ENCODE data around the gene RND3. TPM values are rescaled to one million over a fixed set of nuclear protein-coding genes. Genes with fewer than 3 reads are reported as not detected.

Gene RND3
- polyA plus RNA-seq, 3 donors = not detected

DNA sequence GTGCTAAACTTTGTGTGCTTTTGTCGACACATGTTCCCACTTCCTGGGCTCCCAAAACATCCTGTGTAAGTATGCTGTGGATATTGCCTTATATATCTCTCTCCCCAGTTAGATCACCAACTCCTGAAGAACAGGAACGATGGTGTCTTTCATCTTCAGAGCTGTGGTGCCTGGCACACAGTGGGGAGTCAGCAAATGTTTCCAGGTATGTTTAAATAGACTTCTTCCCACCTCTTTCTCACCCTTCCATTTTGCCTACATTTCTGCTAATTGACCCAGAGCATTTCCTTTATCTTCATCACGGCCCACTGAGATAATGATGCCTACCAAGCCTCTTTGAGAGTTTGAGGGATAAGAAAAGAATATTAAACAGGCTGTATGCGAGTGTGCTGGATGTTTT is 60.7 kb downstream of the RND3 start:
- peaks cover 0 to 3% (median 0%) of the 10 kb centered on the region in 7 donors for H3K9me3 Mint-ChIP-seq
- Histone ChIP-seq H3K4me3 (replicated peaks in 1 of 3; ENCODE audit: low read depth in 2 of 3, low read length in 3 of 3) (no peak overlapping the region), H3K27ac (ENCODE audit: low read depth in 1 of 2, low read length in 2 of 2) (no peak overlapping the region), H3K36me3 (replicated peaks in 1 of 2; ENCODE audit: control insufficient read depth in 1 of 2, insufficient read depth in 2 of 2, low read length in 2 of 2) (no peaks in the 10 kb centered on the region), H3K9ac (ENCODE audit: insufficient read depth, low read length, poor library complexity, severe bottlenecking) (no peak overlapping the region), H3K4me2 (replicated peaks; ENCODE audit: extremely low read depth, low read length, poor library complexity, severe bottlenecking) (no peak overlapping the region), H4K20me1 (ENCODE audit: insufficient read depth, low read length) (no peaks in the 10 kb centered on the region), H3K27me3 (ENCODE audit: control insufficient read depth in 2 of 2, insufficient read depth in 2 of 2, low read length in 2 of 2) (no peaks in the 10 kb centered on the region), H3K4me1 (ENCODE audit: control insufficient read depth in 1 of 2, insufficient read depth in 2 of 2, low read length in 2 of 2) (no peaks in the 10 kb centered on the region), H3K79me2 (ENCODE audit: insufficient read depth, low read length) (no peaks in the 10 kb centered on the region), H3K9me3 (replicated peaks in 1 of 2; ENCODE audit: control insufficient read depth in 1 of 2, insufficient read depth in 1 of 2, low read length in 2 of 2) (peaks cover 0 to 4% of the 10 kb centered on the region in 2 donors), H2AFZ (ENCODE audit: insufficient read depth, low read depth, low read length, poor library complexity, severe bottlenecking) (no peak overlapping the region)
- no peak overlapping the region for H3K27ac Mint-ChIP-seq
- H3K27me3 Mint-ChIP-seq (ENCODE audit: low read depth in 3 of 3) = peaks cover 4 to 7% (median 6%) of the 10 kb centered on the region in 3 donors
- H3K36me3 Mint-ChIP-seq = no peaks in the 10 kb centered on the region
- intact Hi-C loops (cut with micrococcal nuclease) = no loop called here
- TF ChIP-seq, protein P1, sequence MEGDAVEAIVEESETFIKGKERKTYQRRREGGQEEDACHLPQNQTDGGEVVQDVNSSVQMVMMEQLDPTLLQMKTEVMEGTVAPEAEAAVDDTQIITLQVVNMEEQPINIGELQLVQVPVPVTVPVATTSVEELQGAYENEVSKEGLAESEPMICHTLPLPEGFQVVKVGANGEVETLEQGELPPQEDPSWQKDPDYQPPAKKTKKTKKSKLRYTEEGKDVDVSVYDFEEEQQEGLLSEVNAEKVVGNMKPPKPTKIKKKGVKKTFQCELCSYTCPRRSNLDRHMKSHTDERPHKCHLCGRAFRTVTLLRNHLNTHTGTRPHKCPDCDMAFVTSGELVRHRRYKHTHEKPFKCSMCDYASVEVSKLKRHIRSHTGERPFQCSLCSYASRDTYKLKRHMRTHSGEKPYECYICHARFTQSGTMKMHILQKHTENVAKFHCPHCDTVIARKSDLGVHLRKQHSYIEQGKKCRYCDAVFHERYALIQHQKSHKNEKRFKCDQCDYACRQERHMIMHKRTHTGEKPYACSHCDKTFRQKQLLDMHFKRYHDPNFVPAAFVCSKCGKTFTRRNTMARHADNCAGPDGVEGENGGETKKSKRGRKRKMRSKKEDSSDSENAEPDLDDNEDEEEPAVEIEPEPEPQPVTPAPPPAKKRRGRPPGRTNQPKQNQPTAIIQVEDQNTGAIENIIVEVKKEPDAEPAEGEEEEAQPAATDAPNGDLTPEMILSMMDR (IDR thresholded peaks at IDR 0.05) = no peak
- no peaks in the 10 kb centered on the region for H3K4me1 Mint-ChIP-seq
- no peak overlapping the region for H3K4me3 Mint-ChIP-seq
- no CpG with 5 or more reads among the region's 4 CpGs for WGBS (ENCODE audit: insufficient coverage)
- no peak for DNase-seq

DNA sequence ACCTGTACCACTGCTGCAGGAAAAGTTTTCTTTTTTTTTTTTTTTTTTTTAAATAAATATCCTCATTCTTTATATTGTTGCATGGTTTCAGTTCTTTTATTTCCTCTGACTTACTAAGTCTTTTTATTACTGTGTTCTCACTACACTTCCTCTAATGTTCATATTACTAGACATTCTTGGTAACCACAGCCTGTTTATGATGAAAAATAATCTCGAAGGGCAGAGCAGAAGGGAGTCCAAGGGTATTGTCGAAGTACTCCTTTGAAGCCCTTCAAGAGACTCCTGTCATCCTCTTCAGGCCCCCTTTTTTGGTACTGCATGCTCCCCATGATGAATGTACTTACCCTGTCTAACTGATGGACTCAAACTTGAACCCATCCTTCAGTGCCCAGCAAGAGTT is 61.2 kb downstream of the RND3 start:
- H3K27ac ChIP-seq (ENCODE audit: low read depth in 1 of 2, low read length in 2 of 2) = no peak overlapping the region
- peaks cover 5 to 7% (median 6%) of the 10 kb centered on the region in 3 donors for H3K27me3 Mint-ChIP-seq (ENCODE audit: low read depth in 3 of 3)
- no peaks in the 10 kb centered on the region for H3K36me3 Mint-ChIP-seq
- no peak overlapping the region for H3K4me3 Mint-ChIP-seq
- no peaks in the 10 kb centered on the region for H3K27me3 ChIP-seq (ENCODE audit: control insufficient read depth in 2 of 2, insufficient read depth in 2 of 2, low read length in 2 of 2)
- H3K4me1 Mint-ChIP-seq = no peaks in the 10 kb centered on the region
- DNase-seq = no peak
- no peaks in the 10 kb centered on the region for H3K4me1 ChIP-seq (ENCODE audit: control insufficient read depth in 1 of 2, insufficient read depth in 2 of 2, low read length in 2 of 2)
- no peaks in the 10 kb centered on the region for H3K36me3 ChIP-seq (replicated peaks in 1 of 2; ENCODE audit: control insufficient read depth in 1 of 2, insufficient read depth in 2 of 2, low read length in 2 of 2)
- no peaks in the 10 kb centered on the region for H3K79me2 ChIP-seq (ENCODE audit: insufficient read depth, low read length)
- no peak overlapping the region for H3K27ac Mint-ChIP-seq
- H3K4me3 ChIP-seq (replicated peaks in 1 of 3; ENCODE audit: low read depth in 2 of 3, low read length in 3 of 3) = no peak overlapping the region
- intact Hi-C loops (cut with micrococcal nuclease) = no loop called here
- H4K20me1 ChIP-seq (ENCODE audit: insufficient read depth, low read length) = no peaks in the 10 kb centered on the region
- peaks cover 0 to 4% of the 10 kb centered on the region in 2 donors for H3K9me3 ChIP-seq (replicated peaks in 1 of 2; ENCODE audit: control insufficient read depth in 1 of 2, insufficient read depth in 1 of 2, low read length in 2 of 2)
- H3K9ac ChIP-seq (ENCODE audit: insufficient read depth, low read length, poor library complexity, severe bottlenecking) = no peak overlapping the region
- TF ChIP-seq, protein P1 (IDR thresholded peaks at IDR 0.05) = no peak
- no peak overlapping the region for H3K4me2 ChIP-seq (replicated peaks; ENCODE audit: extremely low read depth, low read length, poor library complexity, severe bottlenecking)
- WGBS (ENCODE audit: insufficient coverage) = 86% methylated on average over 1 of the region's 2 CpGs
- H2AFZ ChIP-seq (ENCODE audit: insufficient read depth, low read depth, low read length, poor library complexity, severe bottlenecking) = no peak overlapping the region
- peaks cover 0 to 3% (median 0%) of the 10 kb centered on the region in 7 donors for H3K9me3 Mint-ChIP-seq
